Naive thymus-derived CD8-positive, alpha-beta T cell (primary cell): ENCODE results near the gene TNF. TPM values are rescaled to one million over a fixed set of nuclear protein-coding genes. Genes with fewer than 3 reads are reported as not detected.

ENCODE experiments used
- ATAC-seq, 2 donors: fragments of 150-1000 bp; cut with Tn5 transposase in 1 of 2; sonication (Bioruptor Pico), chemical (Tn5 transposase) in 1 of 2; 1 replicate in 1 of 2; 2 replicates in 1 of 2; pipeline ENCODE4 v1.10.0; 2021; ENCODE audit warnings: mild to moderate bottlenecking in 2 of 2, moderate library complexity in 2 of 2
- POLR2A ChIA-PET: fragments of 350-600 bp; sonication (Branson Sonifier 250); formaldehyde crosslinking; loops from one replicate; lab custom pipeline; 2021; ENCODE audit warnings: antibody characterized with exemption; lab: Charles Lee
- DNase-seq, 10 donors: peaks; one replicate each; pipeline versions ENCODE4 v3.0.0 to v3.0.0-alpha.2; 2020 to 2022
- H3K27ac Mint-ChIP-seq, 10 donors: one replicate each; pipeline ENCODE4 v1.8.0; 2020 to 2022; ENCODE audit warnings: mild to moderate bottlenecking in 10 of 10, mixed read lengths in 10 of 10, moderate library complexity in 4 of 10, inconsistent platforms in 1 of 10
- H3K27me3 Mint-ChIP-seq, 5 donors: one replicate each; pipeline ENCODE4 v1.8.0; 2021 to 2022; ENCODE audit warnings: mixed read lengths in 5 of 5
- H3K36me3 Mint-ChIP-seq, 3 donors: one replicate each; pipeline ENCODE4 v1.8.0; 2020 to 2022; ENCODE audit warnings: mixed read lengths in 3 of 3, mild to moderate bottlenecking in 2 of 3, inconsistent platforms in 1 of 3
- H3K4me1 Mint-ChIP-seq, 4 donors: one replicate each; pipeline ENCODE4 v1.8.0; 2021 to 2022; ENCODE audit warnings: mixed read lengths in 4 of 4
- H3K4me3 Mint-ChIP-seq, 10 donors: one replicate each; pipeline ENCODE4 v1.8.0; 2020 to 2022; ENCODE audit warnings: mild to moderate bottlenecking in 10 of 10, mixed read lengths in 10 of 10, moderate library complexity in 6 of 10, inconsistent platforms in 1 of 10
- H3K9me3 Mint-ChIP-seq, 9 donors: one replicate each; pipeline ENCODE4 v1.8.0; 2020 to 2022; ENCODE audit warnings: mixed read lengths in 9 of 9, mild to moderate bottlenecking in 3 of 9, inconsistent platforms in 1 of 9, moderate library complexity in 1 of 9
- polyA plus RNA-seq, 3 donors: library from polyadenylated mRNA; unstranded; fragments of 300-500 nt; fragmentation: Illumina TruSeq; gene quantifications; one replicate each; pipeline ENCODE4 v1.2.3, GENCODE V29; 2021
- total RNA-seq, 8 experiments: library from RNA in 2 of 8; stranded (reverse) in 2 of 8; gene quantifications; one replicate each; pipeline ENCODE4 v1.2.3 and lab custom pipeline; 2021 to 2026

TNF gene
- total and polyA plus RNA-seq, 5 experiments from 2014 or later: 0.11 to 2.3 (median 0.53) TPM

- Mint-ChIP-seq H3K27ac (peak overlapping the region in 1 of 10 donors; percentile 42), H3K36me3 (no peaks in the 10 kb centered on the region), H3K4me3 (no peak overlapping the region), H3K9me3 (no peaks in the 10 kb centered on the region), H3K4me1 (peaks cover 4 to 11% (median 8%) of the 10 kb centered on the region in 4 donors), H3K27me3 (no peaks in the 10 kb centered on the region)
- POLR2A ChIA-PET: interaction anchor here (0.6 to 0.9 kb wide), 3 partner anchors 60 to 144 kb away, joined by 3 to 4 read pairs (median 3); partner anchors contain the start of gene NFKBIL1
- ATAC-seq (no peak), DNase-seq (no peak)
Measured at GRCh38 chr6:31609519-31610406, 34.4 kb downstream of the TNF start.

DNA sequence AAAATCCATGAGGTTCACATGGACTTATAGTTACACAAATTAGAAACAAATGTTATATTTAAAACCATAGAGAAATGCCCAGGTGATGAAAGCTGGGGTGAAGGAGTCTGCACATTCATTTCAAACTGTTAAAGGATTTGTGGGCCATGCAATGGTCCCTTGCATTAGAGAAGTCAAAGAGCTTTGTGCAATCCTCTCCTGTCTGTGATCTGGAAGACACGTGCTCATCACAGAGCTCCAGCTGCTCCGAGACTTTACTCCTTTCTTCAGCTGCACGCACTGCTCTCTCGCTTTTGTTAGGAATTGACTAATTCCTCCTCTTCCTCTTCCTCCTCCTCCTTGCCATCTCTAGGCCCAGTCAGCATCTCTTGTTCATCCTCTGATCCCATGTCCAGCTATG is 35.6 kb downstream of the TNF start:
- DNase-seq: no peak
- POLR2A ChIA-PET: no interaction called here

GRCh38 chr6:31614075-31614619 is 38.8 kb downstream of the TNF start:
- H3K4me1 Mint-ChIP-seq: peaks cover 22 to 41% (median 33%) of the 10 kb centered on the region in 4 donors
- POLR2A ChIA-PET: interaction anchor here (0.6 to 1.0 kb wide), 3 partner anchors 21 to 315 kb away, joined by 3 to 5 read pairs (median 4); partner anchors contain the start of genes BAG6 and NCR3
- H3K9me3 Mint-ChIP-seq: no peaks in the 10 kb centered on the region
- no peaks in the 10 kb centered on the region for H3K27me3 Mint-ChIP-seq
- peak overlapping the region in 3 of 10 donors; percentile 79 to 90 (median 82) for H3K4me3 Mint-ChIP-seq
- peak overlapping the region in 9 of 10 donors; percentile 48 to 97 (median 91) for H3K27ac Mint-ChIP-seq
- no peak for ATAC-seq
- no peaks in the 10 kb centered on the region for H3K36me3 Mint-ChIP-seq
- DNase-seq: no peak

More for the DNA sequence above, 35.6 kb downstream of the TNF start:
- Mint-ChIP-seq H3K9me3 (no peaks in the 10 kb centered on the region), H3K4me3 (no peak overlapping the region), H3K27ac (peak overlapping the region in 2 of 10 donors; percentile 34 to 66), H3K27me3 (no peaks in the 10 kb centered on the region), H3K4me1 (peaks cover 14 to 23% (median 20%) of the 10 kb centered on the region in 4 donors), H3K36me3 (no peaks in the 10 kb centered on the region)
- ATAC-seq: no peak

- H3K4me1 Mint-ChIP-seq: peaks cover 20 to 45% (median 36%) of the 10 kb centered on the region in 4 donors
- H3K9me3 Mint-ChIP-seq: no peaks in the 10 kb centered on the region
- DNase-seq (no peak), ATAC-seq (no peak)
- H3K4me3 Mint-ChIP-seq: peak within 1 kb of the TSS; percentile 70 to 90 (median 84)
- peak within 1 kb of the TSS; percentile 86 to 97 (median 92) for H3K27ac Mint-ChIP-seq
- H3K36me3 Mint-ChIP-seq: no peaks in the 10 kb centered on the region
- no peaks in the 10 kb centered on the region for H3K27me3 Mint-ChIP-seq
- POLR2A ChIA-PET: interaction anchor here (0.6 to 1.4 kb wide), 8 partner anchors 17 to 315 kb away, joined by 3 to 5 read pairs (median 4); partner anchors contain the start of genes BAG6 and NCR3
Measured at GRCh38 chr6:31614684-31615578, 39.6 kb downstream of the TNF start, which contains the start of gene AIF1. Gene AIF1 (plus strand): TSS chr6:31615234. CDS start chr6:31615330, 96 bp downstream.

DNA sequence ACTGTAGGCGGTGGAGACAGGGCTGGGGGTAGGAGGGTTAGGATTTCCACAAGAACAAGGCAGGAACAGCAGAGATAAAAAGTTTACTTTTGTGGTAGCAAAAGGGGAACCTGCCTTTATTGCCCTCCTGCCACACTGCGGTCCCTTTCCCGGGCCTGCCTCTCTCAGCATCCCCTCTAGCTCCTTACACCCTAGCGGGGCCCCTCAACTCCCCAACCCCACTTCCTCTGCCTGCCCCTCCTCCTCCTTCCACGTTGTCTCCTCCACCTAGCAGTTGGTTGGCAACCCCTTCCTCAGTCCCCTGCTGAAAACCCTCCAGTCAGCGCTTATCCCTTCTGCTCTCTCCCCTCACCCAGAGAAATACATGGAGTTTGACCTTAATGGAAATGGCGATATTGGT is 40.4 kb downstream of the TNF start:
- Mint-ChIP-seq H3K27ac (peak overlapping the region; percentile 86 to 97 (median 92)), H3K4me3 (peak overlapping the region; percentile 70 to 90 (median 84)), H3K36me3 (no peaks in the 10 kb centered on the region), H3K9me3 (no peaks in the 10 kb centered on the region), H3K4me1 (peaks cover 22 to 49% (median 38%) of the 10 kb centered on the region in 4 donors), H3K27me3 (no peaks in the 10 kb centered on the region)
- POLR2A ChIA-PET: interaction anchor here (0.9 to 1.5 kb wide), 6 partner anchors 18 to 57 kb away, joined by 3 to 5 read pairs (median 4); partner anchors contain the start of genes BAG6, C6orf47 and LTB
- DNase-seq (peak in 8 of 10 donors; percentile 34 to 56 (median 43)), ATAC-seq (no peak)

- ATAC-seq: no peak
- no peaks in the 10 kb centered on the region for H3K9me3 Mint-ChIP-seq
- H3K4me3 Mint-ChIP-seq: peak overlapping the region; percentile 11 to 90 (median 82)
- POLR2A ChIA-PET: interaction anchor here (0.7 to 1.8 kb wide), 7 partner anchors 35 to 1356 kb away, joined by 3 to 9 read pairs (median 4); partner anchors contain the start of genes BAG6, C6orf47, LTB and MICB
- peaks cover 29 to 59% (median 48%) of the 10 kb centered on the region in 4 donors for H3K4me1 Mint-ChIP-seq
- peak overlapping the region; percentile 86 to 97 (median 92) for H3K27ac Mint-ChIP-seq
- no peak for DNase-seq
- H3K36me3 Mint-ChIP-seq: peaks cover 0 to 2% (median under 1%) of the 10 kb centered on the region in 3 donors
- H3K27me3 Mint-ChIP-seq: no peaks in the 10 kb centered on the region
Measured at GRCh38 chr6:31617010-31617409, 41.6 kb downstream of the TNF start.

DNA sequence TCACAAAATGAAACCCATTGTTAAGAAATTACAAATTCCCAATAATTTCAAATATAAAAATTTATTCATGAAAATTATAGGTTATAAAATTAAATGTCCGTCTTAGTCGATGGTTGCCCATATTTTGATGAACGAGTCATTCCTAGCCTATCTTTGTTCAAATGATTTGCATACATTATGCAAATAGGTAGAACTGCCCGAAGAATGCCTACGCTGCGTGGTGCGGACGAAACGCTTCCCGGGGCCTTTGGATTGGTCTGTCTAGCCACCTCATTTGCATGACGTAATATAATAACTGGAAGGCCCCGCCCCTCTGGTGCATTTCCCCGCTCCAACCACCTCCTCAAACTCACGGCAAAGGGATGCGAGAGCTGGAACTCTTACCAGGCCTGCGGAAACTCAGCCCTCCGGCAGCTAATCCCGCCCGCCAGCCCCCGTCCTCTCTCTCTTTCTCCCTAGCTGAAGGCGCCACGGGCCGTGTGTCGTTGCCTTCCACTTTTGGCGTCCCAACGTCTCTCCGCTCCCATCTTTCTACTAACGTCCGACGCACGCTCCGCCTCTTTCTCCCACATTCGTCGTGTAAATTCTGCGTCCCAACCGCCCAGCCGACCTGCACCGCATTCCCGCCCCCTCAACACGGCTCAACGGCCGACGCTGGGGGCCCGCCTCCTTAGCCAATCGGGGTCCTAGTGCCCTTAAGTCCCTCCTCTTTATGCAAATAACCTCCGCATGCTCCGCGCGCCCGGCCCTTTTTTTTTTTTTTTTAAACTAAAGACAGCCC is 44.6 kb downstream of the TNF start:
- POLR2A ChIA-PET: interaction anchor here (0.5 to 4.4 kb wide), 11 partner anchors 9 to 215 kb away, joined by 3 to 49 read pairs (median 4); partner anchors contain the start of genes BAG6, C6orf47, CSNK2B and DDX39B
- peak; percentile 83 for ATAC-seq
- DNase-seq: peak; percentile 88 to 97 (median 96)
- Mint-ChIP-seq H3K4me1 (peaks cover 31 to 60% (median 46%) of the 10 kb centered on the region in 4 donors), H3K4me3 (peak overlapping the region; percentile 77 to 99 (median 94)), H3K27me3 (no peaks in the 10 kb centered on the region), H3K36me3 (peaks cover 0 to 30% (median 6%) of the 10 kb centered on the region in 3 donors), H3K9me3 (no peaks in the 10 kb centered on the region), H3K27ac (peak overlapping the region; percentile 95 to 100 (median 98))

DNA sequence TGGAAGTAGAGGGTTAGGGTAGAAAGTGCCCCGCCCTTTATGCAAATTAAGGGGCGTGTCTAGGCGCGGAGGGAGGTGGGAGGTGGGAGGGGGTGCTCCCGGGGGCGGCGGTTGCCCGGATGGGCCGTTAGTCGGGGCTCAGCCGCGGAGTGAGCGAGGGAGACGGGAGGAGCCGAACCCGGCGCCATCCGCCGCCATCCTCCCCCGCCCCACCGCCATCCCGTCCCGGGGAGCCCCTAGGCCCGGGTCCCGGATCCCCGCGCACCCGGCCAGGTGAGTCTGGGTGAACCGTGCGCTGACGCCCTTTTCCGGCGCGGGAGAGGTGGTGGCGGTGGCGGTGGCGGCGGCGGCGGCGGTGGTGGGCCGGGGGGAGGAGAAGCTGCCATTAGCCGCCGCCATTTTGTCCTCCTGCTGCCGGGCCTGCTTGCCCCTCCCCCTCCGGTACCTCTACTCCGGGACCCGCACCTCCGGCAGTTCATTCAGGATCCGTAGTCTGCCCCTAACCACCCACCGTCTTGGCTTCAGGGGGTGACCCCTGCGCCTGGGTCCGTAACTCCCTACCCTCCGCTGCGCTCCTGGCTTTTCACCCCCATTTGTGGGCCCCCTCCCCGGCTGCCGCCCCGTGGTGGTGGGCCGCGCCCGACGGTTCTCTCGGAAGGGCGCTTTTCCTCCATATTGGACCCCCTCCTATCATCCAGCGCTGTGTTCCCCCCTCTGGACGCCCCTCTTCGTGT is 45.4 kb downstream of the TNF start, which contains the start of gene PRRC2A:
TSS of gene PRRC2A (plus strand) at position 130 of the 734 bp plus-strand sequence. CDS start 2,075 bp downstream, outside the sequence.
- DNase-seq (peak in 4 of 10 donors; percentile 84 to 93 (median 86)), ATAC-seq (peak; percentile 32 to 58)
- no peaks in the 10 kb centered on the region for H3K27me3 Mint-ChIP-seq
- H3K4me1 Mint-ChIP-seq: peaks cover 25 to 52% (median 39%) of the 10 kb centered on the region in 4 donors
- no peaks in the 10 kb centered on the region for H3K9me3 Mint-ChIP-seq
- POLR2A ChIA-PET: interaction anchor here (0.9 to 4.4 kb wide), 11 partner anchors 9 to 242 kb away, joined by 3 to 49 read pairs (median 6); partner anchors contain the start of genes BAG6, C6orf47, CSNK2B and GPANK1
- peak within 1 kb of the TSS; percentile 95 to 100 (median 98) for H3K27ac Mint-ChIP-seq
- H3K4me3 Mint-ChIP-seq: peak within 1 kb of the TSS; percentile 77 to 99 (median 94)
- peaks cover 0 to 38% (median 8%) of the 10 kb centered on the region in 3 donors for H3K36me3 Mint-ChIP-seq

DNA sequence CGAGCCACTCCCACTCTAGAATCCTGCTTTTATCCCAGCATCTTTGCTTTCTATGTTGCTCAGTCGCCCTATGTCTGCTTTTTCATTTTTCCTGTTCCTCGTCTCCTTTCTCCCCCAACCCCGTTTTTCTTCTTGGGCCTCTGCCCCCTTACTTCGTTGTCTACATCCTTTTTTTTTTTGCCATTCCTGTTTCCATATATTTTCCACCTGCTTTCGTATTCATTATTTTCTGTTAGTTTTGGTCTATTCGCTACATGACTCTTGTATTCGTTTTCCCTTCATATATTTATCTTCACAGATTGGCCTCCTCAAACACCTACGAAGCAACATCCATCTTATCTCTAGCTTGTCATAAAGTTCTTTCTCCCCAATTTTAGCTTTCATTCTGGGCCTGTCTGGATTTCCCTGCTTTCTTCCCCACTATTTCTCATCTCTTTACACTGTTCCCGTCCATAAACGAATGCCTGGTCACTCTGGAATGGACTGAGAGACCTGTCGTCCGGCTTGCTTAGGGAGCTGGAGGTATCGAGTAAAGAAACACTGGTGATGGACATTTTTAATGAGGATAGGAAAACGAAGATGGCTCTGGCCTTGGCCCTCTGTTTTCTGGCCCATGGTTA is 46.1 kb downstream of the TNF start:
- Mint-ChIP-seq H3K36me3 (peaks cover 0 to 44% (median 10%) of the 10 kb centered on the region in 3 donors), H3K27me3 (no peaks in the 10 kb centered on the region), H3K9me3 (no peaks in the 10 kb centered on the region), H3K4me1 (peaks cover 22 to 46% (median 32%) of the 10 kb centered on the region in 4 donors), H3K27ac (peak overlapping the region; percentile 90 to 97 (median 96)), H3K4me3 (peak overlapping the region; percentile 77 to 95 (median 91))
- POLR2A ChIA-PET: interaction anchor here (0.8 to 4.4 kb wide), 13 partner anchors 10 to 241 kb away, joined by 3 to 49 read pairs (median 5); partner anchors contain the start of genes BAG6, C6orf47, CSNK2B and GPANK1
- peak in 1 of 10 donors; percentile 22 for DNase-seq
- ATAC-seq: no peak
